Psoas muscle (tissue), 8 donors: Measurements from ENCODE around the gene BAZ2B. TPM values are rescaled to one million over a fixed set of nuclear protein-coding genes. Genes with fewer than 3 reads are reported as not detected.

Source experiments
- ATAC-seq, 4 donors: fragments of 200-7000 bp; cut with Tn5 transposase; one replicate each; pipeline ENCODE4 v1.9.1; 2020; ENCODE audit warnings: moderate library complexity in 3 of 4, mild to moderate bottlenecking in 2 of 4
- DNase-seq, 2 donors: peaks; one replicate each; pipeline ENCODE4 v3.0.0-alpha.2; 2020
- H3K27ac ChIP-seq: fragments of 200-600 bp; one replicate; pipeline ENCODE4 v1.8.0; 2022
- H3K27me3 ChIP-seq, 3 donors: fragments of 200-600 bp in 1 of 3; one replicate each; pipeline versions ENCODE4 v1.6.1 to v1.8.0; 2013 to 2022; ENCODE audit warnings: low read length in 2 of 3, mild to moderate bottlenecking in 2 of 3, moderate library complexity in 1 of 3; ENCODE audit not compliant: insufficient read depth in 3 of 3
- H3K36me3 ChIP-seq, 2 donors: fragments of 200-600 bp in 1 of 2; one replicate each; pipeline versions ENCODE4 v1.6.1 to v1.8.0; 2013 to 2022; ENCODE audit warnings: low read depth in 1 of 2, mild to moderate bottlenecking in 1 of 2, moderate library complexity in 1 of 2; ENCODE audit not compliant: insufficient read depth in 1 of 2
- H3K4me1 ChIP-seq: fragments of 200-600 bp; one replicate; pipeline ENCODE4 v1.8.0; 2022
- H3K4me3 ChIP-seq: fragments of 200-600 bp; one replicate; pipeline ENCODE4 v1.8.0; 2022; ENCODE audit warnings: mild to moderate bottlenecking
- H3K9me3 ChIP-seq: fragments of 200-600 bp; one replicate; pipeline ENCODE4 v1.8.0; 2022
- CTCF ChIP-seq: fragments of 200-600 bp; IDR thresholded peaks from one replicate; pipeline ENCODE4 v1.8.0; 2022; ENCODE audit warnings: antibody characterized with exemption
- WGBS, 3 donors: extraction: QIAGEN DNeasy Blood & Tissue Kit; methylation state at CpG; one replicate each; pipeline versions ENCODE4 v1.1.6 to v1.1.7; 2013; 5-methylcytosine and 5-hydroxymethylcytosine counted together
- intact Hi-C, 2 donors: fragments of 100-400 bp; cut with DNase I; formaldehyde crosslinking; loops; one replicate each; pipeline versions ENCODE4 v1.11.0 to v1.14.2; 2022
- polyA plus RNA-seq, 3 donors: library from polyadenylated mRNA; stranded (reverse); fragments of 200-250 nt; gene quantifications; one replicate each; pipeline ENCODE4 v1.2.3, GENCODE V29; 2013
- total RNA-seq, 4 donors: library from RNA; stranded (reverse); fragmentation: NEBNext Ultra II Directional in 2 of 4; extraction: Animal tissue kit (Norgen Biotek cat#: 25700) in 2 of 4; gene quantifications; one replicate each; pipeline versions ENCODE4 v1.2.1 to v1.2.4, GENCODE V29; 2021 to 2023
- donor health status: healthy with polysubstance abuse.
- donor health status: DM: no; HTN: no; CAD: no; lungs with moderate emphysema.
- donor health status: Bipolar disorder and iron deficiency.
- donor health status: healthy.
- donor health status: DM: yes; HTN: yes; CAD: no.
- donor health status: DM: no; HTN: no; CAD: no.
- donor health status: DM: no; HTN: no; CAD: no.
- donor health status: DM: yes; HTN: yes; CAD: no.

The BAZ2B gene
- total and polyA plus RNA-seq, 7 donors = 7.5 to 27.0 (median 22.7) TPM

GRCh38 chr2:159471340-159471739, 145.0 kb downstream of the BAZ2B start:
- ATAC-seq (no peak), DNase-seq (no peak)
- 50% methylated on average over 2 of the region's 2 CpGs for WGBS, 3 donors
- Histone ChIP-seq H3K27me3 (no peaks in the 10 kb centered on the region), H3K27ac (no peak overlapping the region), H3K36me3 (peaks cover 0 to 17% of the 10 kb centered on the region in 2 donors), H3K9me3 (peaks cover 8% of the 10 kb centered on the region), H3K4me3 (no peak overlapping the region), H3K4me1 (no peaks in the 10 kb centered on the region)
- intact Hi-C loops = no loop called here
- TF ChIP-seq CTCF = no peak

GRCh38 chr2:159468257-159468656, 148.1 kb downstream of the BAZ2B start:
- H3K4me3 ChIP-seq = no peak overlapping the region
- no peak for TF ChIP-seq CTCF
- no peaks in the 10 kb centered on the region for H3K4me1 ChIP-seq
- peaks cover 8% of the 10 kb centered on the region for H3K9me3 ChIP-seq
- ATAC-seq (no peak), DNase-seq (no peak)
- H3K27ac ChIP-seq = no peak overlapping the region
- intact Hi-C loops = no loop called here
- 97 to 98% (median 97%) methylated on average over 2 of the region's 2 CpGs for WGBS, 3 donors
- H3K36me3 ChIP-seq = no peaks in the 10 kb centered on the region
- no peaks in the 10 kb centered on the region for H3K27me3 ChIP-seq

GRCh38 chr2:159462961-159463360, 153.4 kb downstream of the BAZ2B start:
- H3K27ac ChIP-seq = no peak overlapping the region
- H3K4me3 ChIP-seq = no peak overlapping the region
- ATAC-seq (no peak), DNase-seq (no peak)
- no peaks in the 10 kb centered on the region for H3K36me3 ChIP-seq
- TF ChIP-seq CTCF = no peak
- WGBS, 3 donors = 97 to 98% (median 97%) methylated on average over 7 of the region's 7 CpGs
- H3K9me3 ChIP-seq = no peaks in the 10 kb centered on the region
- H3K4me1 ChIP-seq = peaks cover 5% of the 10 kb centered on the region
- intact Hi-C loops = no loop called here
- no peaks in the 10 kb centered on the region for H3K27me3 ChIP-seq

- no peaks in the 10 kb centered on the region for H3K27me3 ChIP-seq
- no peak for DNase-seq
Observed at GRCh38 chr2:159462201-159462785, 154.1 kb downstream of the BAZ2B start.

More at GRCh38 chr2:159462201-159462785, 154.1 kb downstream of the BAZ2B start:
- Histone ChIP-seq H3K9me3 (no peaks in the 10 kb centered on the region), H3K36me3 (no peaks in the 10 kb centered on the region), H3K27ac (no peak overlapping the region), H3K4me3 (no peak overlapping the region), H3K4me1 (peaks cover 5% of the 10 kb centered on the region)
- intact Hi-C loops = no loop called here
- WGBS, 3 donors = 95 to 97% (median 96%) methylated on average over 9 of the region's 9 CpGs
- ATAC-seq = no peak
- TF ChIP-seq CTCF = no peak
